ENCODE measurements around the gene FHOD3.

- TF ChIP-seq DNMT1 (IDR thresholded peaks at IDR 0.05) (no peak), SMAD1 (IDR thresholded peaks at IDR 0.05; ENCODE audit: low read depth, low read length, partially characterized antibody) (no peak), YBX1 (IDR thresholded peaks at IDR 0.05) (no peak)
Observed at GRCh38 chr18:36456622-36457021, 159.1 kb downstream of the FHOD3 start.

All from K562 (cell line).